ENCODE results near the gene DNAH2.
"Not testable (repeated sequence)": the region's sequence is repeated elsewhere in the genome, so short reads cannot be mapped to it uniquely, and the experiment has no call there.

DNA sequence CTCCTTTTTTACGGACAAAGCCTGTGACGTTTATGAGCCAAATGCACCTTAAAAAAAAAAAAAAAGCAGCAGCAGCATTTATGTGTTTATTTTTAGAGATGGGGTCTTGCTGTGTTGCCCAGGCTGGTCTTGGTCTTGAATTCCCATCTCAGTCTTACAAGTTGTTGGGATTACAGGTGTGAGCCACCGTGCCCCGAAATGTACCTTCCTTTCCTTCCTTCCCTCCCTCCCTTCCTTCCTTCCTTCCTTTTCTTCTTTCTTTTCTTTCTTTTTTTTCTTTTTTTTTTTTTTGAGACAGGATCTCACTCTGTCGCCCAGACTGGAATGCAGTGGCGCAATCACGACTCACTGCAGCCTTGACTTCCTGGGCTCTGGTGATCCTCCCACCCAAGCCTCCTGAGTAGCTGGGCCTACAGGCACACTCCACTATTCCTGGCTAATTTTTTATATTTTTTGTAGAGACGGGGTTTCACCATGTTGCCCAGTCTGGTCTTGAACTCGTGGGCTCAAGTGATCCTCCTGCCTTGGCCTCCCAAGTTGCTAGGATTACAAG, 92.3 kb downstream of the DNAH2 start:
- TF ChIP-seq, protein P1, sequence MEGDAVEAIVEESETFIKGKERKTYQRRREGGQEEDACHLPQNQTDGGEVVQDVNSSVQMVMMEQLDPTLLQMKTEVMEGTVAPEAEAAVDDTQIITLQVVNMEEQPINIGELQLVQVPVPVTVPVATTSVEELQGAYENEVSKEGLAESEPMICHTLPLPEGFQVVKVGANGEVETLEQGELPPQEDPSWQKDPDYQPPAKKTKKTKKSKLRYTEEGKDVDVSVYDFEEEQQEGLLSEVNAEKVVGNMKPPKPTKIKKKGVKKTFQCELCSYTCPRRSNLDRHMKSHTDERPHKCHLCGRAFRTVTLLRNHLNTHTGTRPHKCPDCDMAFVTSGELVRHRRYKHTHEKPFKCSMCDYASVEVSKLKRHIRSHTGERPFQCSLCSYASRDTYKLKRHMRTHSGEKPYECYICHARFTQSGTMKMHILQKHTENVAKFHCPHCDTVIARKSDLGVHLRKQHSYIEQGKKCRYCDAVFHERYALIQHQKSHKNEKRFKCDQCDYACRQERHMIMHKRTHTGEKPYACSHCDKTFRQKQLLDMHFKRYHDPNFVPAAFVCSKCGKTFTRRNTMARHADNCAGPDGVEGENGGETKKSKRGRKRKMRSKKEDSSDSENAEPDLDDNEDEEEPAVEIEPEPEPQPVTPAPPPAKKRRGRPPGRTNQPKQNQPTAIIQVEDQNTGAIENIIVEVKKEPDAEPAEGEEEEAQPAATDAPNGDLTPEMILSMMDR (conservative IDR thresholded peaks at IDR 0.05; ENCODE audit: low read length), result not testable (repeated sequence)
- not testable (repeated sequence) for TF ChIP-seq EZH2phosphoT487 (IDR thresholded peaks at IDR 0.05; ENCODE audit: borderline replicate concordance)
